HFF-Myc (cell line): ENCODE measurements around the gene ARAP1.

Experiments
- DNase-seq: peaks from one replicate; pipeline ENCODE4 v3.0.0-alpha.2; 2011; ENCODE audit warnings: low read depth; ENCODE audit errors: extremely low read depth
- H3K4me3 ChIP-seq: replicated peaks from 2 replicates; pipeline ENCODE4 v1.5.1; 2011; ENCODE audit warnings: low read depth, mild to moderate bottlenecking, control low read depth, low read length
- CTCF ChIP-seq: IDR thresholded peaks from 2 replicates; pipeline ENCODE4 v1.5.1; 2012; ENCODE audit warnings: mild to moderate bottlenecking, low read depth, low read length, control low read depth; ENCODE audit errors: missing control alignments

The ARAP1 gene

GRCh38 chr11:72741429-72741833 lies 10.8 kb downstream of the ARAP1 start:
- no peak for TF ChIP-seq CTCF
- no peak for DNase-seq
- no peak overlapping the region for H3K4me3 ChIP-seq

GRCh38 chr11:72740562-72741428 lies 11.4 kb downstream of the ARAP1 start:
- TF ChIP-seq CTCF = no peak
- no peak for DNase-seq
- no peak overlapping the region for H3K4me3 ChIP-seq

DNA sequence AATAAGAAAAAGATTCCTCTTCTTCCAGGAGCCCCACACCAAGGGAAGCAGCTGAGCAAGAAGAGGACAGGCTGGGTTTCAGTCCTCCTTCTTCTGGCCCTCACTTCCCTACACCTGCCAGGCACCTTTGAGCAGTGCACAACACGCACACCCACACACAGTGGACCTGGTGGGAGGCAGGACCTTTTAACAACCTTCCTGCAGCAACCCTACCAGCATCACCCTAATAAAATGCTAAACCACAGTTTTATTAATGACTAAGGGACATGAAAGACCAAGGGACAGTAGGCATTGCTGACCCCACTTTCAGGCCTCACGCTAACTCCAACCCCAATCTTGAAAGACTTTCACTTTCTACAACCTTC lies 12.2 kb downstream of the ARAP1 start:
- no peak for TF ChIP-seq CTCF
- no peak for DNase-seq
- H3K4me3 ChIP-seq = no peak overlapping the region

DNA sequence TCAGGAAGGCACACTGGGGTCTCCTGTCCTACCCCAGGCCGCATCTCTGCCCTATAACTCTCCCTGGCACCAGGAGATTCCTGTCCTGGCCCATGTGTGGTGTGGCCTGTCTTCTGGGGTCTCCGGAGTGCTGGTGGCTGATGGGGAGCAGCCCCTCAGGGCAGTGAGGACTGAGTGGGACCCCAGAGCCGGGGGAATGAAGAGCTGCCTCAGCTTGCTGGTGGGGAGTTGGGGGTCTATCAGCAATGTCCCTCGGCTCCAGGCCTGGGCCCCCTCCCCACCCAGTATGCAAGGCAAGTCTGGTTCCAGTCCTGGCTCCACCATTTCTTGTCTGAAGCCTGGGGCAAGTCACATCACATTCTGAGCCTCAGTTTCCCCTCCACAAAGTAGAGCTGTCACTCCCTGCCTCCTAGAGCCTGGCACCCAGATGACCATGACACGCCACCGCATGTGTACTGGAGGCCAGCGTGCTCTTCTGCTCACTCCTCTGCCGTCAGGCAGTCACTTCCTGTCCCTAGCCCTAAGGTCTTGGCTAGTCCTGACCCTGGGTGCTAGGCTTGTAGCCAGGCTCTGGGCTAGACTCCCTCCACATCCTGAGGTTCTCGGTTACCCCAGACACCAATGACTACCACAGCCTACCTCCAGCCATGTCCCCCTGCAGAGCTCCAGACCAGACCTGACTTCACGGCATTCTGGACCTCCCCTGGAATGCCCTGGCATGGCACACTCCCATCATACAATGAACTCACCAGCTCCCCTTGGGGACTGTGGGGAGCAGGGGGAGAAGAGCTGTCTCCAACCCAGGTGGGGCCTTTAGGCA lies 12.8 kb downstream of the ARAP1 start:
- no peak overlapping the region for H3K4me3 ChIP-seq
- DNase-seq = no peak
- TF ChIP-seq CTCF = no peak

DNA sequence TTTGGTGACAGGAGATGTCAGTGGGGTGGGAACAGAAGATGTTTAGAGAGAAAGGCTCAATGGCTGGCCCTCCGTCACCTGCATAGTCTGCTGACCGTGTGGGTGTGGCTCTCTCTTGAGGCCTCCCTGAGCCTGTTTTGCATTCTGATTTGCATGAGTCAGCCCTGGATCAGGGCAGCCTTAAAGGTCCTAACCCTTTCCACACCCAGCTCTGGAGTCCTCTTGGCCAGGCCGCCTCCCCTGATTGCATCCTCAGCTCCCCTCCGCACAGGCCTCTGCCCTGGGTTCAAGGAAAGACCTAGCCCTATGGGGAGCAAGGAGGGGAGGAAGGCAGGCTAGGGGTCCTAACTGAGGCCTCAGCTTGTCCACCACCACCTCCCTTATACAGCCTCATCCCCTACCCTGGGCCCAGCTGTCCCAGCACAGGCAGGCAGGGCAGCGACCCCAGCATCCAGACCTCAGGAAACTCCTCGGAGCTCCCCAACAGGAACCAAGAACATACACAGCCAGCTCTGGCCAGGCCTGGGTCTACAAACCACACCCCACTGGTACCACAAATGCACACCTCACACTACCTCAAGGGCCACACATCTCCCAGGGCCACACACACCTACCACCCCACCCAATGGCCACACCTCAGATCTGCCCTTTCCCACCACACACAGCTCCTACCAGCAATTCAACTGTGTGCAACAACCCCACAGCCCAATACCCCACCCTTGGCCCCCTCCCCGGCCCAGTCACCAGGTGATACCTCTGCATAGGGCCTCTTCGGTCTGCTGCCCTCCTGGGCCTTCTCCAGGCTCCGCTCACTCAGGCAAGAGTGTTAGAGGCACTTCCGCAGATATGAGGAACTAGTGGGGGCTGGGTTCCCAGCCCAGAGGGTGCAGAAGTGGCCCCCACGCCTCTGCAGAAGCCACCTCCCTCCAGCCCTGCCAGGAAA lies 13.7 kb downstream of the ARAP1 start:
- H3K4me3 ChIP-seq = no peak overlapping the region
- no peak for DNase-seq
- TF ChIP-seq CTCF = no peak

DNA sequence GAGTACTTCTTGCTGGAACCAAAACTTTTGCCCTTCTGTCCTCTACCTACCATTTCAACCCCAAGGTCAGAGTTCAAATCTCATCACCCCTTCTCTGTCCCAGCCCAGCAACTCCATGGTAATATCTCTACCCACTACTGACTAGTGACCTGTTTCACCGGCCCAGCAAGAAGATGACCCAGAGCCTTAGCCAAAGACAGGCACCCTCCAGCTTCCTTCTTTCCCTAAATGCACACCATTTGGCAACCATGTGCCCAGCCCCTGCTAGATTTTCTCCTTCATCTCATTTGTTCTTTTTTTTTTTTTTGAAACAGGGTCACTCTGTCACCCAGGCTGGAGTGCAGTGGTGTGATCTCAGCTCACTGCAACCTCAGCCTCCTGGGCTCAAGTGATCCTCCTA lies 14.9 kb downstream of the ARAP1 start:
- TF ChIP-seq CTCF = no peak
- no peak overlapping the region for H3K4me3 ChIP-seq
- no peak for DNase-seq
